Colon (tissue), 2 donors: ENCODE data around the gene FAM118B.

ENCODE experiments used
- FAIRE-seq: peaks from 2 replicates; lab custom pipeline; 2012; peaks lifted over from hg19 to GRCh38; lab: Jason Lieb, UNC
- donor health status: control.
- donor health status: control.

FAM118B gene

GRCh38 chr11:126311401-126312291, 100.1 kb downstream of the FAM118B start:
- FAIRE-seq, result no peak
